Aorta (tissue), 5 donors: Measurements from ENCODE around the gene RELT. TPM values are rescaled to one million over a fixed set of nuclear protein-coding genes. Genes with fewer than 3 reads are reported as not detected.
"Not testable (repeated sequence)": the region's sequence is repeated elsewhere in the genome, so short reads cannot be mapped to it uniquely, and the experiment has no call there.

Experiments
- ATAC-seq: fragments of 200-7000 bp; cut with Tn5 transposase; one replicate; pipeline ENCODE4 v1.9.1; 2022; ENCODE audit warnings: moderate library complexity; ENCODE audit not compliant: low FRiP score
- DNase-seq, 2 donors: peaks; one replicate each; pipeline ENCODE4 v3.0.0-alpha.2; 2020
- H3K27ac ChIP-seq, 2 donors: one replicate each; pipeline ENCODE4 v1.5.1; 2013; ENCODE audit warnings: low read length in 2 of 2, mild to moderate bottlenecking in 2 of 2, moderate library complexity in 2 of 2, control low read depth in 1 of 2, inconsistent platforms in 1 of 2, low read depth in 1 of 2
- H3K27me3 ChIP-seq, 2 donors: one replicate each; pipeline ENCODE4 v1.6.1; 2013; ENCODE audit warnings: control low read depth in 1 of 2, low read length in 1 of 2, mild to moderate bottlenecking in 1 of 2, moderate library complexity in 1 of 2; ENCODE audit not compliant: insufficient read depth in 2 of 2, control insufficient read depth in 1 of 2
- H3K36me3 ChIP-seq, 2 donors: one replicate each; pipeline ENCODE4 v1.6.1; 2013; ENCODE audit warnings: control low read depth in 1 of 2, low read length in 1 of 2, mild to moderate bottlenecking in 1 of 2; ENCODE audit not compliant: insufficient read depth in 2 of 2, control insufficient read depth in 1 of 2
- H3K4me1 ChIP-seq, 2 donors: one replicate each; pipeline ENCODE4 v1.6.1; 2013; ENCODE audit warnings: low read length in 2 of 2, control low read depth in 1 of 2, mild to moderate bottlenecking in 1 of 2, moderate library complexity in 1 of 2; ENCODE audit not compliant: insufficient read depth in 2 of 2, control insufficient read depth in 1 of 2
- H3K4me3 ChIP-seq, 2 donors: one replicate each; pipeline ENCODE4 v1.5.1; 2013; ENCODE audit warnings: low read length in 2 of 2, control low read depth in 1 of 2, mild to moderate bottlenecking in 1 of 2
- H3K9me3 ChIP-seq: one replicate; pipeline ENCODE4 v1.6.1; 2013; ENCODE audit warnings: mild to moderate bottlenecking, low read length; ENCODE audit not compliant: control insufficient read depth
- WGBS, 2 donors: extraction: QIAGEN DNeasy Blood & Tissue Kit; methylation state at CpG; one replicate each; pipeline ENCODE4 v1.1.7; 2013; 5-methylcytosine and 5-hydroxymethylcytosine counted together
- intact Hi-C, 2 donors: fragments of 100-400 bp; cut with DNase I; formaldehyde crosslinking; loops; one replicate each; pipeline versions ENCODE4 v1.14.2 to v1.15.0; 2022
- polyA plus RNA-seq, 2 donors: library from polyadenylated mRNA; stranded (reverse); fragments of 200-250 nt; gene quantifications; one replicate each; pipeline ENCODE4 v1.2.3, GENCODE V29; 2013
- total RNA-seq, 2 donors: library from RNA; stranded (reverse); fragmentation: NEBNext Ultra II Directional; extraction: Animal tissue kit (Norgen Biotek cat#: 25700); gene quantifications; one replicate each; pipeline ENCODE4 v1.2.1, GENCODE V29; 2021
- donor health status: healthy with polysubstance abuse.
- donor health status: Bipolar disorder and iron deficiency.
- donor health status: DM: no; HTN: no; CAD: no.
- donor health status: DM: no; HTN: no; CAD: no.
- donor health status: DM: yes; HTN: yes; CAD: no.

RELT gene
- total and polyA plus RNA-seq, 4 donors, result 1.1 to 13.2 (median 6.4) TPM

GRCh38 chr11:73429121-73429750 lies 53.0 kb downstream of the RELT start:
- DNase-seq (no peak), ATAC-seq (no peak)
- 42% methylated on average over 5 of the region's 5 CpGs for WGBS, 2 donors
- intact Hi-C loops, result no loop called here
- H3K4me3 ChIP-seq, result no peak overlapping the region
- no peaks in the 10 kb centered on the region for H3K27me3 ChIP-seq
- H3K36me3 ChIP-seq, result peaks cover 0 to 3% of the 10 kb centered on the region in 2 donors
- H3K9me3 ChIP-seq, result no peaks in the 10 kb centered on the region
- no peak overlapping the region for H3K27ac ChIP-seq
- peaks cover 0 to 4% of the 10 kb centered on the region in 2 donors for H3K4me1 ChIP-seq

DNA sequence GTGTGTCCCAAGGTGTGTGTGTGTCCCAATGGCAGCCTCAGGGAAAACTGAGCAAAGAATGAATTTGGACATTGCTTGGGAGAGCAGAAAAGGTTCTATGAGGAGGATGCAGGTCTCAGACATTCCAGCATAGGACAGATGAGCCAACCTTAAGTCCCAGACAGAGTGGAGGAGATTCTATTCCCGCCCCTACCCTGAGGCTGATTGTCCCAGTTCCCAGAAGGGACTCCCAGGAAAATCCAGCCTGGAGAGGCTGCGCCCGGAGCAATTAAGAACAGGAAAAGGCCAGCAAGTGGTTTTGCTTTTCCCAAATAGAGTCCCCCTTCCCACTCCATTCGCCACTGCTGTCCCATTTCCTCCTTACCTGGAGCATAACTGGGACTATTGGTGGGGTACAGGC lies 54.1 kb downstream of the RELT start:
- Histone ChIP-seq H3K4me1 (peaks cover 0 to 4% of the 10 kb centered on the region in 2 donors), H3K4me3 (no peak overlapping the region), H3K27ac (no peak overlapping the region), H3K27me3 (no peaks in the 10 kb centered on the region), H3K36me3 (peaks cover 0 to 3% of the 10 kb centered on the region in 2 donors), H3K9me3 (no peaks in the 10 kb centered on the region)
- no peak for ATAC-seq
- intact Hi-C loops, result no loop called here
- no peak for DNase-seq
- 95 to 99% methylated on average over 4 of the region's 4 CpGs for WGBS, 2 donors

GRCh38 chr11:73431396-73431795 lies 55.2 kb downstream of the RELT start:
- intact Hi-C loops, result no loop called here
- no peaks in the 10 kb centered on the region for H3K9me3 ChIP-seq
- no peaks in the 10 kb centered on the region for H3K27me3 ChIP-seq
- peaks cover 0 to 3% of the 10 kb centered on the region in 2 donors for H3K36me3 ChIP-seq
- no peak overlapping the region for H3K27ac ChIP-seq
- no peak overlapping the region for H3K4me3 ChIP-seq
- DNase-seq (no peak), ATAC-seq (no peak)
- WGBS, 2 donors, result 87 to 91% methylated on average over 5 of the region's 5 CpGs
- peaks cover 0 to 2% of the 10 kb centered on the region in 2 donors for H3K4me1 ChIP-seq

DNA sequence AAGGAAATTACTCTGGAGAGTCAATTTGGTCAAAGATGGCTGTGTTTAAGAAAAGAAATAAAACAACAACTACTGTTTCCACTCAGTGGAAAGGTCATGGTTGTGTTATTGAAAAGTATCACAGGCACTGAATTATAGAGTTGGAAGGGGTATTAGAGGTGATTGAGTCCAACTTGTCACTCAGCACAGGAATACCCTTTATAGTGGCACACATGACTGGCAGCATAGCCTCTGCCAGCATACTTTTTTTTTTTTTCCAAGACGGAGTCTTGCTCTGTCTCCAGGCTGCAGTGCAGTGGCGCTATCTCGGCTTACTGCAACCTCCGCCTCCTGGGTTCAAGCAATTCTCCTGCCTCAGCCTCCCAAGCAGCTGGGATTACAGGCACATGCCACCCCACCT lies 60.7 kb downstream of the RELT start:
- H3K27me3 ChIP-seq, DNase-seq, H3K9me3 ChIP-seq, H3K4me3 ChIP-seq, H3K4me1 ChIP-seq, H3K27ac ChIP-seq, intact Hi-C loops, H3K36me3 ChIP-seq, ATAC-seq: not testable (repeated sequence)
- WGBS, 2 donors, result 50 to 60% methylated on average over 4 of the region's 4 CpGs

GRCh38 chr11:73439002-73439843 lies 63.0 kb downstream of the RELT start:
- WGBS, 2 donors, result 81 to 84% methylated on average over 5 of the region's 5 CpGs
- H3K4me1 ChIP-seq, result no peaks in the 10 kb centered on the region
- H3K4me3 ChIP-seq, result no peak overlapping the region
- no peaks in the 10 kb centered on the region for H3K36me3 ChIP-seq
- no peak overlapping the region for H3K27ac ChIP-seq
- no peaks in the 10 kb centered on the region for H3K9me3 ChIP-seq
- DNase-seq (no peak), ATAC-seq (no peak)
- H3K27me3 ChIP-seq, result no peaks in the 10 kb centered on the region
- intact Hi-C loops, result no loop called here

- no peak overlapping the region for H3K4me3 ChIP-seq
- H3K9me3 ChIP-seq, result no peaks in the 10 kb centered on the region
- peaks cover 0 to 5% of the 10 kb centered on the region in 2 donors for H3K4me1 ChIP-seq
- DNase-seq (no peak), ATAC-seq (no peak)
- no peak overlapping the region for H3K27ac ChIP-seq
- intact Hi-C loops, result no loop called here
- no peaks in the 10 kb centered on the region for H3K36me3 ChIP-seq
- H3K27me3 ChIP-seq, result no peaks in the 10 kb centered on the region
These were observed 69.8 kb downstream of the RELT start for GRCh38 chr11:73445980-73446379.

- H3K27me3 ChIP-seq, result no peaks in the 10 kb centered on the region
- 2 to 12% methylated on average over 2 of the region's 2 CpGs for WGBS, 2 donors
- H3K4me1 ChIP-seq, result peaks cover 0 to 5% of the 10 kb centered on the region in 2 donors
- no peak overlapping the region for H3K4me3 ChIP-seq
- DNase-seq, result no peak
- H3K36me3 ChIP-seq, result no peaks in the 10 kb centered on the region
- H3K9me3 ChIP-seq, result no peaks in the 10 kb centered on the region
- H3K27ac ChIP-seq, result no peak overlapping the region
- ATAC-seq, result no peak
- intact Hi-C loops, result no loop called here
These were observed 70.6 kb downstream of the RELT start for GRCh38 chr11:73446766-73447165.
